Measurements from ENCODE around the gene NODAL.

NODAL gene

DNA sequence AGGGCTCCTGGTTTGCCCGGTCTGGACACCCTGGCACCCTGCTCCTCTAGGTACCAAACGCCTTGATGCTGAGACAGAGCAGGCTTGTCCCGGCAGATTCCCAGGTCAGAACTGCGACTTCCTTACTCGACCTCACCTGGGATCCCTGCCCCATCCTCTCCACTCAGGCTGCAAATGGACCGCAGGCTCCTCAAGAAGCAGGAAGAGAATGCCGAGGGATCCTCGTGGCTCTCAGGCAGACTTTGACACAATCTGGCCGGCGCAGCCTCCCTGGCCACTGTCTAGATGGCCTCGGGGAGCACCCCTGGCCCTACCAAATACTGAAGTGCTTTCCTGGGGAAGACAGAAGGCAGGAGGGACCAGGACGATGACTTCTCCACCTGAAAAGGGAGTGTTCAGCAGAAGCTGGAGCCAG, 421 bp upstream of the NODAL start:
- Histone ChIP-seq H3F3A (ENCODE audit: insufficient read depth) (no peaks in the 10 kb centered on the region), H3K9me3 (ENCODE audit: insufficient read depth, low read length) (no peaks in the 10 kb centered on the region), H3K9ac (ENCODE audit: low read length) (no peak overlapping the region), H3K36me3 (ENCODE audit: low read length) (no peaks in the 10 kb centered on the region), H4K20me1 (ENCODE audit: low read depth, low read length) (no peaks in the 10 kb centered on the region), H3K79me2 (ENCODE audit: insufficient read depth, low read length) (no peaks in the 10 kb centered on the region), H3K4me3 (ENCODE audit: insufficient read depth, low read length, poor library complexity, severe bottlenecking) (no peak overlapping the region), H3K27ac (ENCODE audit: low read depth, low read length) (no peak overlapping the region), H3K4me2 (ENCODE audit: low read depth, low read length, poor library complexity, severe bottlenecking) (no peak overlapping the region), H3K9me2 (replicated peaks; ENCODE audit: insufficient read depth, low read length) (no peaks in the 10 kb centered on the region), H3K27me3 (ENCODE audit: low read length) (no peaks in the 10 kb centered on the region), H2AFZ (ENCODE audit: low read depth, low read length, severe bottlenecking) (no peak overlapping the region)
- TF ChIP-seq, protein P1, sequence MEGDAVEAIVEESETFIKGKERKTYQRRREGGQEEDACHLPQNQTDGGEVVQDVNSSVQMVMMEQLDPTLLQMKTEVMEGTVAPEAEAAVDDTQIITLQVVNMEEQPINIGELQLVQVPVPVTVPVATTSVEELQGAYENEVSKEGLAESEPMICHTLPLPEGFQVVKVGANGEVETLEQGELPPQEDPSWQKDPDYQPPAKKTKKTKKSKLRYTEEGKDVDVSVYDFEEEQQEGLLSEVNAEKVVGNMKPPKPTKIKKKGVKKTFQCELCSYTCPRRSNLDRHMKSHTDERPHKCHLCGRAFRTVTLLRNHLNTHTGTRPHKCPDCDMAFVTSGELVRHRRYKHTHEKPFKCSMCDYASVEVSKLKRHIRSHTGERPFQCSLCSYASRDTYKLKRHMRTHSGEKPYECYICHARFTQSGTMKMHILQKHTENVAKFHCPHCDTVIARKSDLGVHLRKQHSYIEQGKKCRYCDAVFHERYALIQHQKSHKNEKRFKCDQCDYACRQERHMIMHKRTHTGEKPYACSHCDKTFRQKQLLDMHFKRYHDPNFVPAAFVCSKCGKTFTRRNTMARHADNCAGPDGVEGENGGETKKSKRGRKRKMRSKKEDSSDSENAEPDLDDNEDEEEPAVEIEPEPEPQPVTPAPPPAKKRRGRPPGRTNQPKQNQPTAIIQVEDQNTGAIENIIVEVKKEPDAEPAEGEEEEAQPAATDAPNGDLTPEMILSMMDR (IDR thresholded peaks at IDR 0.05; ENCODE audit: insufficient read depth, low read length, poor library complexity, severe bottlenecking) = no peak
- TF ChIP-seq EZH2phosphoT487 (conservative IDR thresholded peaks at IDR 0.05; ENCODE audit: low read length) = no peak

DNA sequence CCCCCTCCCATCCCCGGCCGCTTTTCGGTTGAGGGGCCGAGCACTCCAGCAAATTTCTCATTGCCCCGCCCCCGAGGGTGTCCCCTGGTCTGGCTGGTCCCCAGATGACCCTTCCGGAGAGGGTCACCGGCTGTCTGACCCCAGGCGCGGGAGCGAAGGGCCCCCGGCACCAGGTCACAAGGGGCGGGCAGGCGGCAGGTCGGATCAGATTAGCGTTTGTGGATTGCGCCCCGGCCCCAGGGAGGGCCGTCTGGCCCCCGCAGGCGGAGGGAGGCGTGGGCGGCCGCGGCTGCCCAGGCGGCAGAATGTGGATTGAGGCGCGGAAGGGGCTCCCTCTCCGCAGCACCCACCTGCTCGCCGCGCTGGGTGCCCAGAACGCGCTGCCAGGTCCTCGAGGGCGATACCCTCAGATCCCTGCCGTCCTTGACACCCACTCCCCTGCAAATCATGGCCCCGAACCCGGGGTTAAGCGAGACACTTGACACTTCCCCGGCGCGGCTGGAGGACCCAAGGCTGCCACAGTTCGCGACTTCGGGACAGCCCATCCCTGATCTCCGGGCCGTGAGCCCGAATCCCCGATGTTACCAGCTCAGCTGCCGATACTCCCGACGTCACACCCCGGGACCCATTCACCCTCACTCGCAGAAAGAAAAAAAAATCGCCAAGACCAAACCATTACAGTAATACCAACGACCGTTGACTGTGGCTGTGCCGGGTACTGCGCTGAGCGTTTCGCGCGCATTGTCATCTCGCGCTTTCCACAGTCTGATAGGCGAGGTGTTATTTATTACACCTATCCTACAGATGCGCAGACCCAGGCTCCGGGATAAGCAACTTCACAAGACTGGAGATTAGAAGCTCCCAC, 953 bp downstream of the NODAL start:
- no peaks in the 10 kb centered on the region for H4K20me1 ChIP-seq (ENCODE audit: low read depth, low read length)
- no peaks in the 10 kb centered on the region for H3K9me2 ChIP-seq (replicated peaks; ENCODE audit: insufficient read depth, low read length)
- H3K9ac ChIP-seq (ENCODE audit: low read length) = no peak overlapping the region
- no peaks in the 10 kb centered on the region for H3K9me3 ChIP-seq (ENCODE audit: insufficient read depth, low read length)
- no peak overlapping the region for H3K4me2 ChIP-seq (ENCODE audit: low read depth, low read length, poor library complexity, severe bottlenecking)
- no peak overlapping the region for H3K27ac ChIP-seq (ENCODE audit: low read depth, low read length)
- TF ChIP-seq, protein P1 (IDR thresholded peaks at IDR 0.05; ENCODE audit: insufficient read depth, low read length, poor library complexity, severe bottlenecking) = no peak
- no peak for TF ChIP-seq EZH2phosphoT487 (conservative IDR thresholded peaks at IDR 0.05; ENCODE audit: low read length)
- H3K36me3 ChIP-seq (ENCODE audit: low read length) = no peaks in the 10 kb centered on the region
- H3K27me3 ChIP-seq (ENCODE audit: low read length) = no peaks in the 10 kb centered on the region
- no peaks in the 10 kb centered on the region for H3K79me2 ChIP-seq (ENCODE audit: insufficient read depth, low read length)
- no peak overlapping the region for H2AFZ ChIP-seq (ENCODE audit: low read depth, low read length, severe bottlenecking)
- H3F3A ChIP-seq (ENCODE audit: insufficient read depth) = no peaks in the 10 kb centered on the region
- H3K4me3 ChIP-seq (ENCODE audit: insufficient read depth, low read length, poor library complexity, severe bottlenecking) = no peak overlapping the region

DNA sequence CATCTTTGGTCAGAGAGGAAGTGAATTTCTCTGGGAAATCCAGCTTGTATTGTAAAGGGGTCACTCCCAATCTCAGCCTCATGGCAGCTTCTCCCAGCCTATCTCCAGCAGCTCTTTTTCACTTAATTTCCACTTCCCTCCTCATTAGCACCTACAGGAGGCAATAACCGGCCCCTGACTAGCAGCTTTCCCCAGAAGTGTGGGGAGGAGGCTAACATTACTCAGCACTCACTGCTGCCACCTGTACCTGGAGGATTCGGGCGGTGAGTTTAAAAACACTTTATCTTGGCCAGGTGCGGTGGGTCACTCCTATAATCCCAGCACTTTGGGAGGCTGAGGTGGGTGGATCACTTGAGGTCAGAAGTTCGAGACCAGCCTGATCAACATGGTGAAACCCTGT, 3.8 kb downstream of the NODAL start:
- Histone ChIP-seq H3K27me3 (ENCODE audit: low read length) (no peaks in the 10 kb centered on the region), H4K20me1 (ENCODE audit: low read depth, low read length) (no peaks in the 10 kb centered on the region), H3F3A (ENCODE audit: insufficient read depth) (no peaks in the 10 kb centered on the region), H3K36me3 (ENCODE audit: low read length) (no peaks in the 10 kb centered on the region), H3K27ac (ENCODE audit: low read depth, low read length) (no peak overlapping the region), H3K9me2 (replicated peaks; ENCODE audit: insufficient read depth, low read length) (no peaks in the 10 kb centered on the region), H3K79me2 (ENCODE audit: insufficient read depth, low read length) (no peaks in the 10 kb centered on the region), H3K4me3 (ENCODE audit: insufficient read depth, low read length, poor library complexity, severe bottlenecking) (no peak overlapping the region), H3K4me2 (ENCODE audit: low read depth, low read length, poor library complexity, severe bottlenecking) (no peak overlapping the region), H3K9ac (ENCODE audit: low read length) (no peak overlapping the region), H2AFZ (ENCODE audit: low read depth, low read length, severe bottlenecking) (no peak overlapping the region), H3K9me3 (ENCODE audit: insufficient read depth, low read length) (no peaks in the 10 kb centered on the region)
- TF ChIP-seq, protein P1 (IDR thresholded peaks at IDR 0.05; ENCODE audit: insufficient read depth, low read length, poor library complexity, severe bottlenecking) = no peak

Measured in SU-DHL-6 (cell line).